H9 (cell line): ENCODE data around the gene PHKG2. TPM values are rescaled to one million over a fixed set of nuclear protein-coding genes. Genes with fewer than 3 reads are reported as not detected.

Source experiments
- DNase-seq: peaks from one replicate; pipeline ENCODE4 v3.0.0-alpha.2; 2017
- H2AFZ ChIP-seq: one replicate; pipeline ENCODE4 v1.6.1; 2013; ENCODE audit warnings: mild to moderate bottlenecking, low read length, control low read depth, moderate library complexity
- H2AK5ac ChIP-seq: 2 replicates; pipeline ENCODE4 v1.6.1; 2013; ENCODE audit warnings: low read length, control low read depth, mixed read lengths; ENCODE audit not compliant: insufficient read length
- H2BK120ac ChIP-seq: one replicate; pipeline ENCODE4 v1.6.1; 2013; ENCODE audit warnings: low read depth, mild to moderate bottlenecking, low read length, control low read depth, inconsistent platforms; ENCODE audit not compliant: poor library complexity, severe bottlenecking
- H2BK12ac ChIP-seq: 2 replicates; pipeline ENCODE4 v1.6.1; 2013; ENCODE audit warnings: low read length, control low read depth, mixed read lengths, low read depth; ENCODE audit not compliant: insufficient read length
- H2BK15ac ChIP-seq: 2 replicates; pipeline ENCODE4 v1.6.1; 2013; ENCODE audit warnings: low read depth, low read length, control low read depth
- H2BK20ac ChIP-seq: one replicate; pipeline ENCODE4 v1.6.1; 2013; ENCODE audit warnings: low read depth, mild to moderate bottlenecking, low read length, control low read depth, inconsistent platforms; ENCODE audit not compliant: poor library complexity, severe bottlenecking
- H2BK5ac ChIP-seq: 2 replicates; pipeline ENCODE4 v1.6.1; 2013; ENCODE audit warnings: low read length, control low read depth, mixed read lengths; ENCODE audit not compliant: insufficient read length
- H3K14ac ChIP-seq: 2 replicates; pipeline ENCODE4 v1.6.1; 2013; ENCODE audit warnings: low read length, control low read depth; ENCODE audit not compliant: insufficient read depth
- H3K18ac ChIP-seq: 2 replicates; pipeline ENCODE4 v1.6.1; 2013; ENCODE audit warnings: low read depth, mild to moderate bottlenecking, mixed read lengths, low read length, control low read depth; ENCODE audit not compliant: insufficient read length
- H3K23ac ChIP-seq: 2 replicates; pipeline ENCODE4 v1.6.1; 2013; ENCODE audit warnings: low read length, control low read depth, mixed read lengths, low read depth; ENCODE audit not compliant: insufficient read length
- H3K23me2 ChIP-seq: 2 replicates; pipeline ENCODE4 v1.6.1; 2013; ENCODE audit warnings: low read depth, mild to moderate bottlenecking, mixed read lengths, low read length, control low read depth; ENCODE audit not compliant: insufficient read length, poor library complexity, severe bottlenecking
- H3K27ac ChIP-seq: 2 replicates; pipeline ENCODE4 v1.5.1; 2013; ENCODE audit warnings: low read length, control low read depth, mixed read lengths, low read depth; ENCODE audit not compliant: insufficient read length
- H3K27me3 ChIP-seq: 2 replicates; pipeline ENCODE4 v1.6.1; 2013; ENCODE audit warnings: low read length, control low read depth, inconsistent platforms; ENCODE audit not compliant: insufficient read depth
- H3K4ac ChIP-seq: 2 replicates; pipeline ENCODE4 v1.6.1; 2013; ENCODE audit warnings: low read depth, mild to moderate bottlenecking, control low read depth, inconsistent platforms, low read length, moderate library complexity
- H3K4me1 ChIP-seq: 2 replicates; pipeline ENCODE4 v1.6.1; 2013; ENCODE audit warnings: low read length, control low read depth, inconsistent platforms; ENCODE audit not compliant: insufficient read depth
- H3K4me2 ChIP-seq: 2 replicates; pipeline ENCODE4 v1.6.1; 2013; ENCODE audit warnings: low read length, control low read depth, mixed read lengths; ENCODE audit not compliant: insufficient read length, insufficient read depth
- H3K56ac ChIP-seq: 2 replicates; pipeline ENCODE4 v1.6.1; 2013; ENCODE audit warnings: low read depth, mild to moderate bottlenecking, mixed read lengths, low read length, control low read depth; ENCODE audit not compliant: insufficient read length
- H3K79me1 ChIP-seq: 2 replicates; pipeline ENCODE4 v1.6.1; 2013; ENCODE audit warnings: low read depth, mild to moderate bottlenecking, moderate library complexity, low read length, control low read depth, inconsistent platforms; ENCODE audit not compliant: insufficient read depth, poor library complexity, severe bottlenecking
- H3K79me2 ChIP-seq: 2 replicates; pipeline ENCODE4 v1.6.1; 2013; ENCODE audit warnings: low read length, control low read depth, inconsistent platforms; ENCODE audit not compliant: insufficient read depth
- H3K9ac ChIP-seq: 2 replicates; pipeline ENCODE4 v1.6.1; 2013; ENCODE audit warnings: low read length, control low read depth, mixed read lengths; ENCODE audit not compliant: insufficient read length; ENCODE audit errors: extremely low read depth
- H3K9me3 ChIP-seq: one replicate; pipeline ENCODE4 v1.6.1; 2013; ENCODE audit warnings: low read depth, low read length, inconsistent platforms; ENCODE audit not compliant: control insufficient read depth
- H3T11ph ChIP-seq: one replicate; pipeline ENCODE4 v1.6.1; 2013; ENCODE audit warnings: mild to moderate bottlenecking, low read length, control low read depth, inconsistent platforms
- H4K20me1 ChIP-seq: one replicate; pipeline ENCODE4 v1.6.1; 2013; ENCODE audit not compliant: control insufficient read depth, insufficient read length, insufficient read depth
- H4K5ac ChIP-seq: 2 replicates; pipeline ENCODE4 v1.6.1; 2013; ENCODE audit warnings: low read depth, mild to moderate bottlenecking, mixed read lengths, low read length, control low read depth; ENCODE audit not compliant: insufficient read length
- H4K8ac ChIP-seq: replicated peaks from 2 replicates; pipeline ENCODE4 v1.6.1; 2013; ENCODE audit warnings: low read length, control low read depth, mixed read lengths, low read depth; ENCODE audit not compliant: insufficient read length
- H4K91ac ChIP-seq: 2 replicates; pipeline ENCODE4 v1.6.1; 2013; ENCODE audit warnings: low read depth, mild to moderate bottlenecking, moderate library complexity, mixed read lengths, low read length, control low read depth; ENCODE audit not compliant: insufficient read length
- H3K27ac Mint-ChIP-seq, 3 experiments: 2 replicates in 2 of 3; 3 replicates in 1 of 3; pipeline ENCODE4 v1.8.0; 2020 to 2021; ENCODE audit warnings: mixed read lengths in 3 of 3, mild to moderate bottlenecking in 1 of 3, moderate library complexity in 1 of 3
- H3K27me3 Mint-ChIP-seq: 2 replicates; pipeline ENCODE4 v1.8.0; 2021; ENCODE audit warnings: low read depth, mild to moderate bottlenecking, moderate library complexity, mixed read lengths
- H3K36me3 Mint-ChIP-seq, 3 experiments: 2 replicates in 2 of 3; 3 replicates in 1 of 3; pipeline ENCODE4 v1.8.0; 2020 to 2021; ENCODE audit warnings: low read depth in 3 of 3, mixed read lengths in 3 of 3; ENCODE audit not compliant: insufficient read depth in 1 of 3
- H3K4me1 Mint-ChIP-seq, 2 experiments: 2 replicates each; pipeline ENCODE4 v1.8.0; 2020; ENCODE audit warnings: mixed read lengths in 2 of 2
- H3K4me3 Mint-ChIP-seq, 2 experiments: 2 replicates in 1 of 2; 3 replicates in 1 of 2; pipeline ENCODE4 v1.8.0; 2020 to 2021; ENCODE audit warnings: mild to moderate bottlenecking in 2 of 2, mixed read lengths in 2 of 2, moderate library complexity in 1 of 2
- H3K9me3 Mint-ChIP-seq, 2 experiments: 2 replicates in 1 of 2; 3 replicates in 1 of 2; pipeline ENCODE4 v1.8.0; 2020; ENCODE audit warnings: mild to moderate bottlenecking in 2 of 2, mixed read lengths in 2 of 2, moderate library complexity in 1 of 2
- WGBS: extraction: QIAGEN DNeasy Blood & Tissue Kit; methylation state at CpG from one replicate; pipeline ENCODE4 v1.1.7; 2013; ENCODE audit warnings: missing lambda C conversion rate, low lambda C conversion rate, mixed read lengths; ENCODE audit not compliant: insufficient read length; ENCODE audit errors: extremely low coverage; 5-methylcytosine and 5-hydroxymethylcytosine counted together
- total RNA-seq: library from RNA; stranded (reverse); gene quantifications from 2 replicates; pipeline ENCODE4 v1.2.1, GENCODE V29; 2021
- TF ChIP-seq, protein P1 (sequence below): fragments of 200-600 bp; sonication (generic); conservative IDR thresholded peaks from 3 replicates; pipeline ENCODE4 v1.8.0; 2021; ENCODE audit warnings: antibody characterized with exemption, mild to moderate bottlenecking

PHKG2 gene
- total RNA-seq, 1 experiment from 2014 or later = 46.6 TPM

- no peak overlapping the region for H2BK12ac ChIP-seq
- no peak overlapping the region for H3T11ph ChIP-seq
- H2AK5ac ChIP-seq = no peak overlapping the region
- H3K4me1 ChIP-seq = no peaks in the 10 kb centered on the region
- no peak overlapping the region for H3K4me2 ChIP-seq
- no peaks in the 10 kb centered on the region for H3K79me2 ChIP-seq
- H3K79me1 ChIP-seq = no peaks in the 10 kb centered on the region
- Mint-ChIP-seq H3K27me3 (peaks cover 40% of the 10 kb centered on the region), H3K9me3 (no peaks in the 10 kb centered on the region), H3K27ac (no peak overlapping the region; a peak in 1 of 7 replicates), H3K36me3 (no peaks in the 10 kb centered on the region), H3K4me1 (peaks cover 0 to 5% of the 10 kb centered on the region in 2 experiments; a peak in 2 of 4 replicates), H3K4me3 (no peak overlapping the region)
- no peaks in the 10 kb centered on the region for H4K20me1 ChIP-seq
- H3K14ac ChIP-seq = no peak overlapping the region
- no peak overlapping the region for H3K27ac ChIP-seq
- no peak overlapping the region for H4K8ac ChIP-seq
- no peak overlapping the region for H3K18ac ChIP-seq
- H3K27me3 ChIP-seq = no peaks in the 10 kb centered on the region
- no peak overlapping the region for H2AFZ ChIP-seq
- H3K9me3 ChIP-seq = no peaks in the 10 kb centered on the region
- H3K23me2 ChIP-seq = no peaks in the 10 kb centered on the region
- no peak overlapping the region for H2BK15ac ChIP-seq
- no peak overlapping the region for H3K56ac ChIP-seq
- no peak overlapping the region for H2BK120ac ChIP-seq
- H4K5ac ChIP-seq = no peak overlapping the region
- no CpG with 5 or more reads among the region's 7 CpGs for WGBS
- no peak overlapping the region for H2BK20ac ChIP-seq
- H2BK5ac ChIP-seq = no peak overlapping the region
- no peak overlapping the region for H3K4ac ChIP-seq
- no peak overlapping the region for H3K23ac ChIP-seq
- DNase-seq = no peak
- no peak overlapping the region for H3K9ac ChIP-seq
- no peak overlapping the region for H4K91ac ChIP-seq
- TF ChIP-seq, protein P1, sequence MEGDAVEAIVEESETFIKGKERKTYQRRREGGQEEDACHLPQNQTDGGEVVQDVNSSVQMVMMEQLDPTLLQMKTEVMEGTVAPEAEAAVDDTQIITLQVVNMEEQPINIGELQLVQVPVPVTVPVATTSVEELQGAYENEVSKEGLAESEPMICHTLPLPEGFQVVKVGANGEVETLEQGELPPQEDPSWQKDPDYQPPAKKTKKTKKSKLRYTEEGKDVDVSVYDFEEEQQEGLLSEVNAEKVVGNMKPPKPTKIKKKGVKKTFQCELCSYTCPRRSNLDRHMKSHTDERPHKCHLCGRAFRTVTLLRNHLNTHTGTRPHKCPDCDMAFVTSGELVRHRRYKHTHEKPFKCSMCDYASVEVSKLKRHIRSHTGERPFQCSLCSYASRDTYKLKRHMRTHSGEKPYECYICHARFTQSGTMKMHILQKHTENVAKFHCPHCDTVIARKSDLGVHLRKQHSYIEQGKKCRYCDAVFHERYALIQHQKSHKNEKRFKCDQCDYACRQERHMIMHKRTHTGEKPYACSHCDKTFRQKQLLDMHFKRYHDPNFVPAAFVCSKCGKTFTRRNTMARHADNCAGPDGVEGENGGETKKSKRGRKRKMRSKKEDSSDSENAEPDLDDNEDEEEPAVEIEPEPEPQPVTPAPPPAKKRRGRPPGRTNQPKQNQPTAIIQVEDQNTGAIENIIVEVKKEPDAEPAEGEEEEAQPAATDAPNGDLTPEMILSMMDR = no peak
Observed at GRCh38 chr16:30793508-30794069, 45.4 kb downstream of the PHKG2 start.
